ENCODE data around the gene OIP5.
"Not testable (repeated sequence)": the region's sequence is repeated elsewhere in the genome, so short reads cannot be mapped to it uniquely, and the experiment has no call there.

Gene OIP5

DNA sequence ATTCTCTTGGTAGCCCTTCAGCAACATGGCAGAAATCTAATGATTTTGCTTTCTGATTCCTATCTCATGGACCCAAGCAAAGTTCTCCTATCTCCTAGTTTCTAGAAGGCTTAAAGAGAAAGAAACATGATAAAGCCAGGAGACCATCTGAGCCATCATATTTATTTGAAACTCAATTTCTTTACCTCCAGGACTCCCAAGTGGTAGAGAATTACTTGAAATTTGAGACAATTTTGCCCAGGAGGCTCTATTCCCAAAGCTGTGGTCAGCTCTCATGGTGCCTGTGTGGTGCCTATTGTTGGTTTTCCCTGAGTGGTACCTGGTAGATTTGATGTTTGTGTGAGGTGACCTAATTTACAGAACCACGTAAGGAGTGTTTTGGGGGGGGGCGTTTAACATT, 62.5 kb downstream of the OIP5 start:
- DNase-seq (ENCODE audit: low read depth), result no peak
- no peak overlapping the region for H3K4me3 ChIP-seq (ENCODE audit: low read depth, low read length)

DNA sequence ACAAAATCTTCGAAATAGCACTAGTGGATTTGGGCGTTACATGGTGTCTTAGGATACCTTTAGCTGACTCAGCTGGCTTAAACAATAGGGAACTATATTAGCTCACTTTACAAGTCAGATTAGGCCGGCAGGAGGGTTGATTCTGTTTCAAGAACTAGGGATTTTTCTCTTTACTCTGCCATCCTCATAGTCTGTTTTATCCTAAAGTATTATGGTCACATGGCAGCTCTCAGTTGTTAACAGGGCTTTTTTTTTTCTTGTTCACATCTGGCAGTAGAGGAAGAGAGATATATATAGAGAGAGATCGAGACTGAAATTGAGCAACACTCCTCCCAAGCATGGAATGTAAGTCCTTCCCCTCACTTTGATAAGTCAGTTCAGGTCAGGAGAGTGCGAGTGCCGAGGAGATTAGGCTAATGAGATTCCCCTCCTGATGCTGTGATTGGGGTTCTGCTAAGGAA, 68.5 kb downstream of the OIP5 start:
- no peak overlapping the region for H3K4me3 ChIP-seq (ENCODE audit: low read depth, low read length)
- DNase-seq (ENCODE audit: low read depth), result no peak

DNA sequence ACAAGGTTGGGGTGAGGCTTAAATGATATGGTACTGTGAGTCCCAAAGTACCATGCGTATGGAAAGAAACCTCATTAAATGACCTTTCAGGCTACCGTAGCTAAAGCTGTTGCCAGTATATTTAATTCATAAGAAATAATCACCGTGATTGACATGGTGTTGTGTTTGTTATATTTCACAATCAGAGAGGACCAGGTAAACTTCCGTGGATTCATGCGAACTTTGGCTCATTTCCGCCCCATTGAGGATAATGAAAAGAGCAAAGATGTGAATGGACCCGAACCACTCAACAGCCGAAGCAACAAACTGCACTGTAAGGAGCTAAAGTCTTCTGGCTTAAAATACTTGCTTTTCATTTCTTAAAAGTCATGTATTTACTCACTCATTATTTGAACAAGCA, 69.8 kb downstream of the OIP5 start:
- no peak for DNase-seq (ENCODE audit: low read depth)
- no peak overlapping the region for H3K4me3 ChIP-seq (ENCODE audit: low read depth, low read length)

DNA sequence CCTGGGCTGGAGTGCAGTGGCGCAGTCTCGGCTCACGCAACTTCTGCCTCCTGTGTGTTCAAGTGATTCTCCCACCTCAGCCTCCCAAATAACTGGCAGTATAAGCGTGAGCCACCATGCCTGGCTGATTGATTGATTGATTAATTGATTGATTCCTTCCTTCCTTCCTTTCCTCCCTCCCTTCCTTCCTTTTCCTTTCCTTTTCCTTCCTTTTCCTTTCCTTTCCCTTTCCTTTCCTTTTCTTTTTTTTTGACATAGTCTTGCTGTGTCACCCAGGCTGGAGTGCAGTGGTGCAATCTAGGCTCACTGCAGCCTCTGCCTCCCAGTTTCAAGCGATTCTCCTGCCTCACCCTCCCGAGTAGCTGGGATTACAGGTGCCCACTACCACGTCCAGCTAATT, 71.5 kb downstream of the OIP5 start:
- DNase-seq (ENCODE audit: low read depth); H3K4me3 ChIP-seq (ENCODE audit: low read depth, low read length): not testable (repeated sequence)

DNA sequence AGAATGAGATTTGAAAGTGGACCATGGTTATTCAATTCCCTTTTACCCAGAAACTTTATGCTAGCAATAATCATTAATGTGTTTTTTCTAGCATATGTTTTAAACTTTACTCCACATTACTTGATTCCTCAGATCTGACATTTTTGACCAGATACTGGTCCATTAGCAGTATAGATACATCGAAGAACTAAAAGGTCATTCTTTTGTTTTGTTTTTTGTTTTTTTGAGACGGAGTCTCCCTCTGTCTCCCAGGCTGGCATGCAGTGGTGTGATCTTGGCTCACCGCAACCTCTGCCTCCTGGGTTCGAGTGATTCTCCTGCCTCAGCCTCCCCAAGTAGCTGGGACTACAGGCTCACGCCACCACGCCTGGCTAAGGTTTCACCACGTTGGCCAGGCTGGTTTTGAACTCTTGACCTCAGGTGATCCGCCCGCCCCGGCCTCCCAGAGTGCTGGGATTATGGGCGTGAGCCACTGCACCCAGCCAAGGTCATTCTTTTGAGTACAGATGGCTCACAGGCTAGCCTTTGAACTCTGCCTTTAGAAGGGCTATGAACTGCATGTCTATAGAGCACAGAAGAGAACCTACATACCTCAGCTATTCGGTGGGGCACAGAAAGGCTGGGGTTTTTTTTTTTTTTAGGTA, 72.7 kb downstream of the OIP5 start:
- H3K4me3 ChIP-seq (ENCODE audit: low read depth, low read length), result no peak overlapping the region
- no peak for DNase-seq (ENCODE audit: low read depth)

Measured in skeletal muscle cell (primary cell).